SK-N-MC (cell line): ENCODE results near the gene MCRIP2.

Experiments
- DNase-seq: peaks from one replicate; pipeline ENCODE4 v3.0.0-alpha.2; 2011; ENCODE audit warnings: low read depth, low spot score
- H3K27ac ChIP-seq: fragments of 200-600 bp; sonication (generic); 2 replicates; pipeline ENCODE4 v1.5.1; 2016; ENCODE audit warnings: mixed run types
- H3K36me3 ChIP-seq: fragments of 200-600 bp; sonication (generic); 2 replicates; pipeline ENCODE4 v1.6.1; 2017; ENCODE audit warnings: antibody characterized with exemption, low read length, mixed read lengths; ENCODE audit not compliant: insufficient read depth
- H3K4me3 ChIP-seq: fragments of 200-600 bp; sonication (generic); 2 replicates; pipeline ENCODE4 v1.5.1; 2016
- H3K9ac ChIP-seq: fragments of 200-600 bp; sonication (generic); 2 replicates; pipeline ENCODE4 v1.8.0; 2017; ENCODE audit warnings: mixed run types, mixed read lengths; ENCODE audit not compliant: insufficient read length
- H3K9me3 ChIP-seq: fragments of 200-600 bp; sonication (generic); 2 replicates; pipeline ENCODE4 v1.6.1; 2017; ENCODE audit warnings: low read depth, mild to moderate bottlenecking, antibody characterized with exemption, low read length, moderate library complexity, mixed read lengths
- EZH2 ChIP-seq: fragments of 200-600 bp; sonication (generic); IDR thresholded peaks from one replicate; pipeline ENCODE4 v1.6.1; 2017; ENCODE audit warnings: antibody characterized with exemption
- FOXP2 ChIP-seq: optimal IDR thresholded peaks from 2 replicates; pipeline ENCODE3; 2011; ENCODE audit warnings: mild to moderate bottlenecking, moderate library complexity; ENCODE audit not compliant: insufficient read depth; ENCODE audit errors: extremely low read length, control extremely low read depth
- POLR2AphosphoS5 ChIP-seq: IDR thresholded peaks from 2 replicates; pipeline ENCODE4 v1.6.1; 2012; ENCODE audit warnings: mild to moderate bottlenecking, low read depth, low read length, borderline replicate concordance

Gene MCRIP2

DNA sequence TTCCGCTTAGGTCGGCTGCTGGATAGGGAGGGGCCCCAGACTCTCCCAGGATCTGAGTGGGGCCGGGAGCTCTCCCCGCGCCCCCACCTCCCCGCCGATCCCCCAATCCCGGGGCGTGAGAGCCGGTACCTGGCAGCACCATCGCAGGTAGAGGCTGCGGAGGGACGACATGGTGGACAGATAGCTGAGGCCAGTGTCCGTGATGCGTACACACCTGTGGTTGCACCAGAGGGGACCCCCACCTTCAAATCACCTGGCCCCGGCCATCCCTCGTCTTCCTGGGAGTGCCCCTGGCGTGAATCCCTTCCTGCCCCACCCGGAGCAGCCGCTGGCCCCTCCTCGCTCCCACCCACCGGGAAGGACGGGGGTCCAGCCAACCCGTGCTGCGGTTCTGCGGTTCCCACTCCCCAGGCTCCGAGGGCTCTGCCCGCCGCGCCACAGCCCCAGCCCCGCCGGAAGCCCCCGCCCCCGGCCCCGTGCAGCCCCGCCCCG lies 53.3 kb downstream of the MCRIP2 start:
- H3K9ac ChIP-seq: no peak overlapping the region
- no peak overlapping the region for H3K27ac ChIP-seq
- H3K36me3 ChIP-seq: no peaks in the 10 kb centered on the region
- H3K4me3 ChIP-seq: peak overlapping the region; percentile 69
- H3K9me3 ChIP-seq: no peaks in the 10 kb centered on the region
- no peak for TF ChIP-seq EZH2
- no peak for TF ChIP-seq FOXP2
- no peak for TF ChIP-seq POLR2AphosphoS5
- no peak for DNase-seq

DNA sequence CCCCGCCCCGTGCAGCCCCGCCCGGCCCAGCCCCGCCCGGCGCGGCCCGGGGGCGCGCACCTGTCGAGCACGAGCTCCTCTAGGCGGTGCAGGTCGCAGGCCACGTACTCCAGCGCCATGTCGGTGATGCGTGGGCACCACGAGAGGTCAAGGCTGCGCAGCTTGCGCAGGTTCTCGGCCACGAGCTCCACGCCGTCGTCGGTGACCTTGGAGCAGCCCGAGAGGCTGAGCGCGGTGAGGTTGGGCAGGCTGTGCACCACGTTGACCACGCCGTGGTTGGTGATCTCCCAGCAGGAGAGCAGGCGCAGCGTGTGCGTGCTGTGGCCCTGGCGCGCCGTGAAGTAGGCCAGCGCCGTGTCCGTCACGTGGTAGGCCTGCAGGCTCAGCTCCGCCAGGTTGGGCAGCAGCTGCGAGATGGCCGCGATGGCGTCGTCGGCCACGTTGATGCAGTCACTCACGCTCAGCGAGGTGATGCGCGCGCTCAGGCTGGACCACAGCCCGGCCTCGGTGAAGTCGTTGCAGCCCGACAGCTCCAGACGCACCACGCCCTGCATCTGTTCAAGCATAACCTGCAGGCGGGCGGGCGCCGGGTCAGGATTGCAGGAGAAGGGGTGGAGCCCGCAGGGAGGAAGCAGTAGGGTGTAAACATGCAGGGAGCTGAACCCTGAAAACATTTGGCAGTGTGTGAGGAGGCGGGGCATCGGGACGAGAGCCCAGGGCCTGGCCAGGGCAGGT lies 53.9 kb downstream of the MCRIP2 start:
- no peak for DNase-seq
- H3K9me3 ChIP-seq: no peaks in the 10 kb centered on the region
- no peaks in the 10 kb centered on the region for H3K36me3 ChIP-seq
- H3K27ac ChIP-seq: no peak overlapping the region
- no peak overlapping the region for H3K9ac ChIP-seq
- peak overlapping the region; percentile 72 for H3K4me3 ChIP-seq
- no peak for TF ChIP-seq FOXP2
- TF ChIP-seq POLR2AphosphoS5: no peak
- TF ChIP-seq EZH2: no peak
